Fibroblast of villous mesenchyme (primary cell): ENCODE data around the gene ZNF469. TPM values are rescaled to one million over a fixed set of nuclear protein-coding genes. Genes with fewer than 3 reads are reported as not detected.

ENCODE experiments used
- DNase-seq: peaks from one replicate; pipeline ENCODE4 v3.0.0-alpha.2; 2010; ENCODE audit warnings: low read depth
- H3K4me3 ChIP-seq: 2 replicates; pipeline ENCODE4 v1.5.1; 2011; ENCODE audit warnings: low read depth, mild to moderate bottlenecking, low read length
- total RNA-seq: library from RNA; depleted of rRNA; stranded (reverse); fragments of >200 nt; gene quantifications from 2 replicates; pipeline ENCODE4 v1.2.3, GENCODE V29; 2012
- TF ChIP-seq, protein P1 (sequence below): IDR thresholded peaks from 2 replicates; pipeline ENCODE4 v1.5.1; 2012; ENCODE audit warnings: low read depth, mild to moderate bottlenecking, low read length; ENCODE audit not compliant: insufficient read depth

The ZNF469 gene
- total RNA-seq, 1 donor, result 6.0 TPM

DNA sequence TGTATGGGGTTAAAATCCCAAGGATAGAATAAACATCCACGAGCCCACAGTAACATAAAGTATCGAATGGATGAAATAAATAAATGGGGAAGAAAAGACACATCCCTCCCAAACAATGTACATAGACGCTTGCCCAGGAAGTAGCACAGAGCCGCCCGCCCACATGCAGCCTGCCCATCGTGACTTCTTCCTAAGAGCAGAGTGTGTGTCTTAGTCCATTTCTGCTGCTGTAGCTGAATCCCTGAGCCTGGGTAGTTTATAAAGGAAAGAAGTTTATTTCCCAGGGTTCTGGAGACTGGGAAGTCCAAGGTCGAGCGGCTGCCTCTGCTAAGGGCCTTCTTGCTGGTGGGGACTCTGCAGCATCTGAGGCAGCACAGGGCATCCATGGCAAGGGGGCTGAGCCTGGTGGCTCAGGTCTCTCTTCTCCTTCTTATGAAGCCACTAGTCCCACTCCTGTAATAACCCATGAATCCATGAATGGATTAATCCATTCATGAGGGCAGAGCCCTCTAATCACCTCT, 39.4 kb upstream of the ZNF469 start:
- H3K4me3 ChIP-seq, result no peak overlapping the region
- no peak for DNase-seq
- TF ChIP-seq, protein P1, sequence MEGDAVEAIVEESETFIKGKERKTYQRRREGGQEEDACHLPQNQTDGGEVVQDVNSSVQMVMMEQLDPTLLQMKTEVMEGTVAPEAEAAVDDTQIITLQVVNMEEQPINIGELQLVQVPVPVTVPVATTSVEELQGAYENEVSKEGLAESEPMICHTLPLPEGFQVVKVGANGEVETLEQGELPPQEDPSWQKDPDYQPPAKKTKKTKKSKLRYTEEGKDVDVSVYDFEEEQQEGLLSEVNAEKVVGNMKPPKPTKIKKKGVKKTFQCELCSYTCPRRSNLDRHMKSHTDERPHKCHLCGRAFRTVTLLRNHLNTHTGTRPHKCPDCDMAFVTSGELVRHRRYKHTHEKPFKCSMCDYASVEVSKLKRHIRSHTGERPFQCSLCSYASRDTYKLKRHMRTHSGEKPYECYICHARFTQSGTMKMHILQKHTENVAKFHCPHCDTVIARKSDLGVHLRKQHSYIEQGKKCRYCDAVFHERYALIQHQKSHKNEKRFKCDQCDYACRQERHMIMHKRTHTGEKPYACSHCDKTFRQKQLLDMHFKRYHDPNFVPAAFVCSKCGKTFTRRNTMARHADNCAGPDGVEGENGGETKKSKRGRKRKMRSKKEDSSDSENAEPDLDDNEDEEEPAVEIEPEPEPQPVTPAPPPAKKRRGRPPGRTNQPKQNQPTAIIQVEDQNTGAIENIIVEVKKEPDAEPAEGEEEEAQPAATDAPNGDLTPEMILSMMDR, result no peak

DNA sequence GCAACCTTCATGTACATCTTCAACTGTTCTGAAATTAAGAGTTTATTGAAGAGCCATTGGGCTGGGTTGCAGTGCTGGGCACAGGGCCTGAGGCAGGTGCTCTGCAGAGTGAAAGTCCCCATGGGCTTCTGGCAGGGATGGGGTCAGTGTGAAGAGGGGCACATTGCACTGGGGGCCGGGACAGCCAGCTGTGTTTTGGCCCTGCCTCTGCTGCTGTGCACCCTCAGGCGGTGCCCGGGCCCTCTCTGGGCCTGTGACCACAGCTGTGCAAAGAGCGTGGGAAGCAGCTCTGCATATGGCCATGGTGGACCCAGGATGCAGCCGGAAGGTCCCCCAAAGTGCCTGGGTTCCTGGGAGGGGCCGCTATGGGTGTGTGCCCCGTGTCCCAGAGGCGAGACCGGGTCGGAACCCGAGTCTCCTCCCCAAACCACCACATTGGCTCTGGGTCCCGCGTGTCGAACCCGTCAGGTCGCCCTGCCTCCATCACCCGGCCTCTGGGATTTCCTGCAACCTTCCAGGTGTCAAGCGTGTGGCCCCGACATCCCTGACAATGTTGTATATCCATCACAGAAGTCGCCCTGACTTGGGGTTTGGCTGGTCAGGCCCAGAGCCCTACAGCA, 38.2 kb upstream of the ZNF469 start:
- no peak overlapping the region for H3K4me3 ChIP-seq
- TF ChIP-seq, protein P1, result no peak
- no peak for DNase-seq

DNA sequence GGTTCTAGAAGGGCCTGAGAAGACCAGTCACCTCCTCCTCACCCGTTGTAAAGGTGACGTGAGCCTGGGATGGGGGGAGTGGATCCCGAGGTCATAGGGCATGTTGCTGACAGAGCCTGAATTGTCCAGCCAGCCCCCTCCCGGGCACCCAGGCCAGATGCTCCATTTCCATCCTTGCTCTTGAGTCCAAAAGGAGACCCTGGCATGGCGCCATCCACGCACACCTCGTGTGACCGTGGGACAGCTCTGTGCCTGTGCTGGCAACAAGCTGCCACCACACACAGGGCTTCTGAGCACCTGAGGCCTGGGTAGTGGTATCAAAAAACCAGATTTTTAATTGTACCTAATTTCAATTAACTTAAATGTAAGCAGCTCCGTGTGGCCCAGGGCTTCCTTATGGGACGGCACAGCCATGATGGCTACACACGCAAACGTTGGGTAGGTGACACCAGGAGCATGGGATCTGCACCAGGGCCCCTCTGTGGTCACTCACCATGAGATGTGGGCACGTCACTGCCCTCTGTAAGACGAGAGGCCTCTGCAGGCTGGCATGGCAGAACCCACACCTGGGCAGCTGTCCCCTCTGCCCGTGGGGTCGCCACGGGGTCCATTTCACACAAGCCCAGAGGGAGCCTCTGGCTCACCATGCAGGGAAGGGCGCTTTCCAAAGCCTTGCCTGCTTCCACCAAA, 37.6 kb upstream of the ZNF469 start:
- no peak overlapping the region for H3K4me3 ChIP-seq
- TF ChIP-seq, protein P1, result no peak
- no peak for DNase-seq

DNA sequence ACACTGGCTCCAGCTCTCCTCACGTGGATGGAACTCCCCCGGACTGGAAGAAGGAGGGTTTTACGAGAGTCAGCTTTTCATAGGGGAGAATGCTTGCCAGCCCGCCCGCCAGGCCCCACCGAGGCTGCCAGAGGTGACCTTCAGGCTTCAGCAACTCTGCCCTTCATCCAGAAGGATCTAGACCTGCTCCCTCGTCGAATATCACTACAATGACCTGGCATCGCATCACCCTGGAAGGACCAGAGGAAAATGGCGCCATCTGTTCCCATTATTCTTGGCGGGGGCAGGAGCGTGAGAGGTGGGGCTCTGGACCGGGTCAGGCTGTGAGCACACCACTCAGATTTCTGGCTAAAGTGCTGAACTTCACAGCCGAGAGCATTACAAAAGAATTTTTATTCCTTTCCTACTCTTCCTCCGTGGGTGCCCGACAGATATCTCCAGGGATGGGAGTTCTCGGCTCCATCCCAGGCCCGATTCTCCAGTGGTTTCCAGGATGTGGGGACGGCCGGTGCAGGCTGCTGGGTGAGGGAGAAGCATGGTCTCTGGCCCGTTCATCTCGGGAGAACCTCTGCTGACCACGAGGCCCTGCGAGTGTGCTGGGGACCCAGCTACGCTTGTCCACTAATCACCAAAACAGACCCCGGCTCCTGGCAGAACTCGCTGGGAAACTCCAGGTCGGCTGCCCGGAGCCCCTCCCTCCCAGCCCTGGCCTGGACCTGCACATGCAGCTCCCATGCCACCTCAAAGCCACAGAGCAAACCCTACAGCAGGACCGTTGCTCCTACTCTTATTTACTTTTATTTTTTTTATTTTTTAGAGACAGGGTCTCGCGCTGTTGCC, 36.8 kb upstream of the ZNF469 start:
- TF ChIP-seq, protein P1, result no peak
- no peak overlapping the region for H3K4me3 ChIP-seq
- no peak for DNase-seq

DNA sequence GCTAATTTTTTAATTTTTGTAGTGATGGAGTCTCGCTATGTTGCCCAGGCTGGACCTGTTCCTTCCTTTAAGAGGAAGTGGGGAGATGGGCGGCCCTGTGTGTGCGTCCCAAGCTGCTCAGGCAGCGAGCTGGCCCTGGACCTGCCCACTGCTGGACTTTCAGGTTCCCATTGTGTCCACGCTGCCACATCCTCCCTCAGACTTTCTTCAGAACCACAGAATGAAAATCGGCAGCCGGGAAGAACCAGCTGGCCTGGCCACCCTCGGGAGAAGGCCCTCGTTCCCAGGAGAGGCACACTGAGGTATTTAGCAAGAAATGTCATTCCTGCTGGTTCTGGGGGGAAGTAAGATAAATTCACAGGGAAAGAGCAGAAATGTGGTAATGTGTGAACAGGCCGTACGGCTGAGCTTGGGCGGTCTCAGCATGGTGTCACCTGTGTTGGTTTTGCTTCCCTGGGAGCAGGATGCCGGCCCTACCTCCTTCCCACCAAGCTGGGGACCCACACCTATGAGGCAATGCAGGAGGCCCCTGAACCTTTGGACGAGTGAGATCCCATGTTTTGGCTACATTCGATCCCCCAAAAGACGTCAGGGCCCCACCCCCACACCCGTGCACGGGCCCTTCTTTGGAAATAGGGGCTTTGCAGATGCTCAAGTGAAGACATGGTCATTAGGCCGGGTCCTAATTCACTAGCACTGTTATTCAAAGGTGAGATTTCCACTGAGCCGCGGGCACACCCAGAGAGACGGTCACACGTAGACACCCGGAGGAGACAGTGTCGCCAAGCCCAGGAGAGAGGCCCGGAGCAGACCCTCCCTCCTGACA, 35.9 kb upstream of the ZNF469 start:
- no peak for DNase-seq
- no peak overlapping the region for H3K4me3 ChIP-seq
- TF ChIP-seq, protein P1, result no peak
